Fibroblast of lung (primary cell): ENCODE results near the gene ATP2B1. TPM values are rescaled to one million over a fixed set of nuclear protein-coding genes. Genes with fewer than 3 reads are reported as not detected.

Experiments used
- DNase-seq, 2 donors: peaks; one replicate each; pipeline versions ENCODE4 v3.0.0 to v3.0.0-alpha.2; 2010; ENCODE audit warnings: low read depth in 2 of 2
- H2AFZ ChIP-seq: 2 replicates; pipeline ENCODE4 v1.5.1; 2012; ENCODE audit warnings: low read length, control low read depth, inconsistent platforms
- H3K27ac ChIP-seq: 2 replicates; pipeline ENCODE4 v1.5.1; 2011; ENCODE audit warnings: low read length, control low read depth; ENCODE audit not compliant: insufficient read depth
- H3K27me3 ChIP-seq: 2 replicates; pipeline ENCODE4 v1.5.1; 2011; ENCODE audit warnings: mild to moderate bottlenecking, low read length; ENCODE audit not compliant: control insufficient read depth, insufficient read depth
- H3K36me3 ChIP-seq: 2 replicates; pipeline ENCODE4 v1.5.1; 2011; ENCODE audit warnings: low read length; ENCODE audit not compliant: control insufficient read depth, insufficient read depth
- H3K4me1 ChIP-seq: 2 replicates; pipeline ENCODE4 v1.5.1; 2011; ENCODE audit warnings: low read length; ENCODE audit not compliant: control insufficient read depth, insufficient read depth; ENCODE audit errors: extremely low read depth
- H3K4me2 ChIP-seq: 2 replicates; pipeline ENCODE4 v1.5.1; 2011; ENCODE audit warnings: low read length, control low read depth; ENCODE audit not compliant: insufficient read depth; ENCODE audit errors: extremely low read depth
- H3K4me3 ChIP-seq, 4 experiments: fragments of 200-600 bp in 1 of 4; sonication (generic) in 1 of 4; replicated peaks in 1 of 4; 2 replicates each; pipeline ENCODE4 v1.5.1; 2011 to 2016; ENCODE audit warnings: low read length in 4 of 4, low read depth in 3 of 4, mild to moderate bottlenecking in 3 of 4, control low read depth in 2 of 4, inconsistent platforms in 1 of 4, mixed read lengths in 1 of 4; ENCODE audit not compliant: insufficient read depth in 1 of 4; ENCODE audit errors: control extremely low read depth in 1 of 4
- H3K79me2 ChIP-seq: 2 replicates; pipeline ENCODE4 v1.5.1; 2012; ENCODE audit warnings: mild to moderate bottlenecking, low read length, inconsistent platforms; ENCODE audit not compliant: control insufficient read depth, insufficient read depth
- H3K9ac ChIP-seq: 2 replicates; pipeline ENCODE4 v1.5.1; 2011; ENCODE audit warnings: mild to moderate bottlenecking, low read length, control low read depth; ENCODE audit not compliant: insufficient read depth
- H3K9me3 ChIP-seq: 2 replicates; pipeline ENCODE4 v1.5.1; 2012; ENCODE audit warnings: low read depth, low read length; ENCODE audit not compliant: control insufficient read depth, insufficient read depth
- H4K20me1 ChIP-seq: 2 replicates; pipeline ENCODE4 v1.5.1; 2011; ENCODE audit warnings: low read length; ENCODE audit not compliant: control insufficient read depth, insufficient read depth; ENCODE audit errors: extremely low read depth
- CTCF ChIP-seq, 2 donors: IDR thresholded peaks in 1 of 2; conservative IDR thresholded peaks in 1 of 2; 1 replicate in 1 of 2; 2 replicates in 1 of 2; pipeline ENCODE4 v1.5.1; 2011 to 2012; ENCODE audit warnings: low read length in 2 of 2, control low read depth in 1 of 2, inconsistent platforms in 1 of 2, low read depth in 1 of 2, mild to moderate bottlenecking in 1 of 2
- EZH2 ChIP-seq: IDR thresholded peaks from 2 replicates; pipeline ENCODE4 v1.5.1; 2012; ENCODE audit warnings: low read length, control low read depth, mild to moderate bottlenecking; ENCODE audit errors: missing control alignments
- polyA plus RNA-seq, 2 donors: library from polyadenylated mRNA; depleted of rRNA in 1 of 2; stranded (reverse) in 1 of 2; unstranded in 1 of 2; fragments of >200 nt; gene quantifications; 2 replicates each; pipeline ENCODE4 v1.2.1, GENCODE V29; 2011 to 2012; ENCODE audit warnings: missing spikeins in 1 of 2
- total RNA-seq: library from RNA; depleted of rRNA; stranded (reverse); fragments of >200 nt; gene quantifications from 2 replicates; pipeline ENCODE4 v1.2.1, GENCODE V29; 2014

The ATP2B1 gene
- total and polyA plus RNA-seq, 2 donors (not counting 1 experiment from before 2014, with no cell fraction given), result 64.3 to 141 TPM

- DNase-seq, result no peak
- TF ChIP-seq CTCF (conservative IDR thresholded peaks at IDR 0.05 in 1 of 2, IDR thresholded peaks at IDR 0.05 in 1 of 2; ENCODE audit: low read depth in 1 of 2, low read length in 2 of 2), result no peak
- TF ChIP-seq EZH2, result no peak
These were observed 4.9 kb downstream of the ATP2B1 start for GRCh38 chr12:89703768-89704167.

GRCh38 chr12:89702503-89702902 is 6.1 kb downstream of the ATP2B1 start:
- Histone ChIP-seq H2AFZ (no peak overlapping the region), H3K4me3 (no peak overlapping the region), H3K4me2 (no peak overlapping the region), H3K36me3 (no peaks in the 10 kb centered on the region), H3K9ac (no peak overlapping the region), H3K9me3 (no peaks in the 10 kb centered on the region), H3K27me3 (no peaks in the 10 kb centered on the region), H4K20me1 (peaks cover 2% of the 10 kb centered on the region), H3K79me2 (peaks cover 100% of the 10 kb centered on the region), H3K27ac (no peak overlapping the region), H3K4me1 (no peaks in the 10 kb centered on the region)
- no peak for TF ChIP-seq EZH2
- no peak for TF ChIP-seq CTCF (conservative IDR thresholded peaks at IDR 0.05 in 1 of 2, IDR thresholded peaks at IDR 0.05 in 1 of 2; ENCODE audit: low read depth in 1 of 2, low read length in 2 of 2)
- no peak for DNase-seq

More at GRCh38 chr12:89703768-89704167, 4.9 kb downstream of the ATP2B1 start:
- Histone ChIP-seq H3K9ac (no peak overlapping the region), H3K36me3 (no peaks in the 10 kb centered on the region), H3K4me1 (no peaks in the 10 kb centered on the region), H3K27ac (no peak overlapping the region), H2AFZ (no peak overlapping the region), H3K4me2 (peak overlapping the region; percentile 26), H3K4me3 (no peak overlapping the region), H3K27me3 (no peaks in the 10 kb centered on the region), H4K20me1 (peaks cover 2% of the 10 kb centered on the region), H3K9me3 (no peaks in the 10 kb centered on the region), H3K79me2 (peaks cover 97% of the 10 kb centered on the region)

GRCh38 chr12:89701606-89702206 is 6.9 kb downstream of the ATP2B1 start:
- no peak overlapping the region for H3K4me2 ChIP-seq
- H3K79me2 ChIP-seq, result peaks cover 99% of the 10 kb centered on the region
- H3K36me3 ChIP-seq, result no peaks in the 10 kb centered on the region
- H3K9ac ChIP-seq, result no peak overlapping the region
- H2AFZ ChIP-seq, result no peak overlapping the region
- H3K9me3 ChIP-seq, result no peaks in the 10 kb centered on the region
- TF ChIP-seq EZH2 (no peak), CTCF (conservative IDR thresholded peaks at IDR 0.05 in 1 of 2, IDR thresholded peaks at IDR 0.05 in 1 of 2; ENCODE audit: low read depth in 1 of 2, low read length in 2 of 2) (peak in 1 of 2 donors; percentile 3)
- no peak for DNase-seq
- peaks cover 2% of the 10 kb centered on the region for H4K20me1 ChIP-seq
- no peak overlapping the region for H3K27ac ChIP-seq
- H3K27me3 ChIP-seq, result no peaks in the 10 kb centered on the region
- H3K4me1 ChIP-seq, result no peaks in the 10 kb centered on the region
- H3K4me3 ChIP-seq, result no peak overlapping the region
